ENCODE data around the gene PPP6R2. TPM values are rescaled to one million over a fixed set of nuclear protein-coding genes. Genes with fewer than 3 reads are reported as not detected.

Gene PPP6R2
- total and polyA plus RNA-seq, 2 of the 8 experiments (the other 6 are each of a cell fraction or from before 2014, with no cell fraction given), result 25.0 to 32.2 TPM

- Histone ChIP-seq H3K79me1 (ENCODE audit: low read depth, low read length) (no peaks in the 10 kb centered on the region), H3K36me3 (ENCODE audit: control insufficient read depth in 2 of 4, insufficient read depth in 4 of 4, low read length in 3 of 4) (no peaks in the 10 kb centered on the region), H3K4me3 (ENCODE audit: extremely low read depth in 1 of 4, insufficient read depth in 2 of 4, low read depth in 3 of 4, low read length in 4 of 4) (no peak overlapping the region), H2AFZ (ENCODE audit: low read length) (no peak overlapping the region), H3K4me1 (replicated peaks in 1 of 4; ENCODE audit: control insufficient read depth in 3 of 4, insufficient read depth in 4 of 4, low read length in 3 of 4) (no peaks in the 10 kb centered on the region), H2BK120ac (replicated peaks; ENCODE audit: low read depth, low read length) (no peak overlapping the region), H2BK5ac (ENCODE audit: low read depth, low read length) (no peak overlapping the region), H3K4ac (replicated peaks; ENCODE audit: insufficient read length, low read depth, low read length) (no peak overlapping the region), H3K23ac (ENCODE audit: insufficient read length) (no peak overlapping the region), H2AK5ac (ENCODE audit: low read depth, low read length) (no peak overlapping the region), H4K5ac (ENCODE audit: insufficient read length, low read depth, low read length) (no peak overlapping the region), H4K8ac (ENCODE audit: extremely low read depth, insufficient read depth, low read length) (no peak overlapping the region), H3K9ac (replicated peaks in 1 of 4; ENCODE audit: extremely low read depth in 1 of 4, low read depth in 3 of 4, low read length in 3 of 4) (no peak overlapping the region), H2BK20ac (ENCODE audit: low read length) (no peak overlapping the region), H3K56ac (replicated peaks; ENCODE audit: insufficient read length, low read depth, low read length) (no peak overlapping the region), H3K27me3 (replicated peaks in 1 of 4; ENCODE audit: control insufficient read depth in 3 of 4, extremely low read depth in 1 of 4, insufficient read depth in 3 of 4, low read length in 3 of 4) (no peaks in the 10 kb centered on the region; a peak in 3 of 7 replicates), H4K20me1 (replicated peaks in 1 of 2; ENCODE audit: control insufficient read depth in 1 of 2, insufficient read depth in 2 of 2, low read length in 2 of 2) (no peaks in the 10 kb centered on the region), H3K9me3 (ENCODE audit: insufficient read depth in 2 of 2, low read depth in 1 of 2, low read length in 1 of 2) (no peaks in the 10 kb centered on the region), H3K14ac (ENCODE audit: insufficient read length) (no peak overlapping the region), H2BK15ac (ENCODE audit: low read length) (no peak overlapping the region), H3K18ac (ENCODE audit: extremely low read depth, low read length) (no peak overlapping the region), H3K4me2 (ENCODE audit: insufficient read depth in 1 of 2, low read depth in 2 of 2, low read length in 2 of 2) (no peak overlapping the region), H3K23me2 (ENCODE audit: low read depth, low read length) (no peaks in the 10 kb centered on the region), H3K79me2 (ENCODE audit: control insufficient read depth in 1 of 2, insufficient read depth in 2 of 2, low read length in 2 of 2) (no peaks in the 10 kb centered on the region), H2BK12ac (ENCODE audit: low read depth, low read length) (no peak overlapping the region), H4K91ac (replicated peaks; ENCODE audit: insufficient read length, low read length) (no peak overlapping the region), H3K27ac (ENCODE audit: low read depth, low read length) (no peak overlapping the region)
- 74% methylated on average over 8 of the region's 8 CpGs; no CpG with 5 or more reads in 1 of the 2 experiments for WGBS, 2 experiments (ENCODE audit: extremely low coverage in 1 of 2, insufficient coverage in 1 of 2, insufficient read length in 1 of 2, insufficient replicate concordance in 2 of 2, low coverage in 1 of 2, low lambda C conversion rate in 2 of 2, missing lambda C conversion rate in 1 of 2)
- POLR2A ChIA-PET (ENCODE audit: partially characterized antibody), result interaction anchor here (1.9 kb wide), 1 partner anchor 20 kb away, joined by 6 read pairs; no protein-coding TSS in a partner anchor
- DNase-seq (ENCODE audit: low read depth in 1 of 2, low spot score in 2 of 2) (no peak), FAIRE-seq (no peak)
- CTCF ChIA-PET (ENCODE audit: partially characterized antibody), result interaction anchor here (0.6 to 2.3 kb wide), 4 partner anchors 11 to 47 kb away, joined by 3 to 10 read pairs (median 7); no protein-coding TSS in a partner anchor
- no peak for TF ChIP-seq RFX5 (IDR thresholded peaks at IDR 0.05; ENCODE audit: borderline replicate concordance, low read depth, low read length)
- no peak for TF ChIP-seq BCL11A (IDR thresholded peaks at IDR 0.05; ENCODE audit: low read depth in 2 of 2, low read length in 2 of 2)
- no peak for TF ChIP-seq TAF7 (optimal IDR thresholded peaks at IDR 0.05; ENCODE audit: borderline replicate concordance, low read depth, low read length)
- TF ChIP-seq GABPA (IDR thresholded peaks at IDR 0.05; ENCODE audit: borderline replicate concordance, insufficient read depth, low read length), result no peak
- TF ChIP-seq POLR2A (IDR thresholded peaks at IDR 0.05; ENCODE audit: control extremely low read depth in 1 of 2, low read depth in 2 of 2, low read length in 2 of 2), result no peak
- no peak for TF ChIP-seq CREB1 (IDR thresholded peaks at IDR 0.05)
- no peak for TF ChIP-seq NRF1 (IDR thresholded peaks at IDR 0.05; ENCODE audit: low read depth, low read length)
- no peak for TF ChIP-seq CTBP2 (IDR thresholded peaks at IDR 0.05; ENCODE audit: borderline replicate concordance, insufficient read depth, insufficient read length, low read length)
- no peak for TF ChIP-seq TEAD4 (IDR thresholded peaks at IDR 0.05; ENCODE audit: low read depth, low read length)
- TF ChIP-seq MAFK (IDR thresholded peaks at IDR 0.05; ENCODE audit: low read depth, low read length), result no peak
- TF ChIP-seq PHF8 (conservative IDR thresholded peaks at IDR 0.05; ENCODE audit: low read depth, low read length), result no peak
- no peak for TF ChIP-seq NANOG (IDR thresholded peaks at IDR 0.05; ENCODE audit: insufficient read depth, low read depth, low read length, poor library complexity, severe bottlenecking)
- no peak for TF ChIP-seq SP2 (IDR thresholded peaks at IDR 0.05; ENCODE audit: low read length)
- TF ChIP-seq SUZ12 (IDR thresholded peaks at IDR 0.05; ENCODE audit: low read length), result no peak
Observed at GRCh38 chr22:50320116-50320515, 23.0 kb upstream of the PPP6R2 start.
